ENCODE measurements around the gene DGKI.

DGKI gene

GRCh38 chr7:137670222-137671064 lies 176.3 kb downstream of the DGKI start:
- H3K27ac ChIP-seq (ENCODE audit: insufficient read depth in 1 of 2, low read depth in 1 of 2, low read length in 2 of 2, poor library complexity in 1 of 2, severe bottlenecking in 2 of 2): no peak overlapping the region
- H3K36me3 ChIP-seq (ENCODE audit: control insufficient read depth in 4 of 4, insufficient read depth in 4 of 4, low read length in 3 of 4): no peaks in the 10 kb centered on the region
- peaks cover 0 to 6% (median 2%) of the 10 kb centered on the region in 5 experiments for H3K27me3 ChIP-seq (replicated peaks in 2 of 5; ENCODE audit: control insufficient read depth in 4 of 5, insufficient read depth in 5 of 5, low read length in 4 of 5)
- 98% methylated on average over 6 of the region's 7 CpGs for WGBS (ENCODE audit: insufficient coverage)
- no peaks in the 10 kb centered on the region for H3K4me1 ChIP-seq (ENCODE audit: control extremely low read depth in 1 of 4, control insufficient read depth in 4 of 4, insufficient read depth in 4 of 4, low read length in 3 of 4)
- ChIA-PET POLR2A (no interaction called here), CTCF (no interaction called here)
- DNase-seq: no peak
- no peak overlapping the region for H3K4me3 ChIP-seq (ENCODE audit: control insufficient read depth in 1 of 7, extremely low read depth in 1 of 7, insufficient read depth in 4 of 7, low read depth in 2 of 7, low read length in 6 of 7)
- no peaks in the 10 kb centered on the region for H3K9me3 ChIP-seq (ENCODE audit: control extremely low read depth in 1 of 5, control insufficient read depth in 4 of 5, insufficient read depth in 2 of 5, low read depth in 1 of 5, low read length in 4 of 5)

- no peak overlapping the region for H3K4me3 ChIP-seq (ENCODE audit: control insufficient read depth in 1 of 7, extremely low read depth in 1 of 7, insufficient read depth in 4 of 7, low read depth in 2 of 7, low read length in 6 of 7)
- peaks cover 0 to 6% (median 2%) of the 10 kb centered on the region in 5 experiments for H3K27me3 ChIP-seq (replicated peaks in 2 of 5; ENCODE audit: control insufficient read depth in 4 of 5, insufficient read depth in 5 of 5, low read length in 4 of 5)
- ChIA-PET CTCF (interaction anchor here (2.3 kb wide), 1 partner anchor 13 kb away, joined by 8 read pairs; no protein-coding TSS in a partner anchor), POLR2A (no interaction called here)
- H3K36me3 ChIP-seq (ENCODE audit: control insufficient read depth in 4 of 4, insufficient read depth in 4 of 4, low read length in 3 of 4): no peaks in the 10 kb centered on the region
- H3K9me3 ChIP-seq (ENCODE audit: control extremely low read depth in 1 of 5, control insufficient read depth in 4 of 5, insufficient read depth in 2 of 5, low read depth in 1 of 5, low read length in 4 of 5): no peaks in the 10 kb centered on the region
- no CpG with 5 or more reads among the region's 2 CpGs for WGBS (ENCODE audit: insufficient coverage)
- H3K27ac ChIP-seq (ENCODE audit: insufficient read depth in 1 of 2, low read depth in 1 of 2, low read length in 2 of 2, poor library complexity in 1 of 2, severe bottlenecking in 2 of 2): no peak overlapping the region
- no peak for DNase-seq
- peaks cover 0 to 5% (median 0%) of the 10 kb centered on the region in 4 experiments for H3K4me1 ChIP-seq (ENCODE audit: control extremely low read depth in 1 of 4, control insufficient read depth in 4 of 4, insufficient read depth in 4 of 4, low read length in 3 of 4)
Observed at GRCh38 chr7:137669706-137670105, 177.1 kb downstream of the DGKI start.

- peaks cover 0 to 5% (median 0%) of the 10 kb centered on the region in 4 experiments for H3K4me1 ChIP-seq (ENCODE audit: control extremely low read depth in 1 of 4, control insufficient read depth in 4 of 4, insufficient read depth in 4 of 4, low read length in 3 of 4)
- H3K36me3 ChIP-seq (ENCODE audit: control insufficient read depth in 4 of 4, insufficient read depth in 4 of 4, low read length in 3 of 4): no peaks in the 10 kb centered on the region
- H3K27me3 ChIP-seq (replicated peaks in 2 of 5; ENCODE audit: control insufficient read depth in 4 of 5, insufficient read depth in 5 of 5, low read length in 4 of 5): peaks cover 0 to 6% (median 2%) of the 10 kb centered on the region in 5 experiments
- DNase-seq: no peak
- POLR2A ChIA-PET: no interaction called here
- no peaks in the 10 kb centered on the region for H3K9me3 ChIP-seq (ENCODE audit: control extremely low read depth in 1 of 5, control insufficient read depth in 4 of 5, insufficient read depth in 2 of 5, low read depth in 1 of 5, low read length in 4 of 5)
- H3K4me3 ChIP-seq (ENCODE audit: control insufficient read depth in 1 of 7, extremely low read depth in 1 of 7, insufficient read depth in 4 of 7, low read depth in 2 of 7, low read length in 6 of 7): no peak overlapping the region
- WGBS (ENCODE audit: insufficient coverage): 100% methylated on average over 1 of the region's 2 CpGs
- H3K27ac ChIP-seq (ENCODE audit: insufficient read depth in 1 of 2, low read depth in 1 of 2, low read length in 2 of 2, poor library complexity in 1 of 2, severe bottlenecking in 2 of 2): no peak overlapping the region
- CTCF ChIA-PET: interaction anchor here (2.3 kb wide), 1 partner anchor 11 kb away, joined by 8 read pairs; no protein-coding TSS in a partner anchor
Observed at GRCh38 chr7:137668404-137668803, 178.4 kb downstream of the DGKI start.

GRCh38 chr7:137667633-137668387 lies 179.0 kb downstream of the DGKI start:
- 96% methylated on average over 4 of the region's 5 CpGs for WGBS (ENCODE audit: insufficient coverage)
- Histone ChIP-seq H3K36me3 (ENCODE audit: control insufficient read depth in 4 of 4, insufficient read depth in 4 of 4, low read length in 3 of 4) (no peaks in the 10 kb centered on the region), H3K27me3 (replicated peaks in 2 of 5; ENCODE audit: control insufficient read depth in 4 of 5, insufficient read depth in 5 of 5, low read length in 4 of 5) (peaks cover 0 to 6% (median 2%) of the 10 kb centered on the region in 5 experiments), H3K4me3 (ENCODE audit: control insufficient read depth in 1 of 7, extremely low read depth in 1 of 7, insufficient read depth in 4 of 7, low read depth in 2 of 7, low read length in 6 of 7) (no peak overlapping the region), H3K4me1 (ENCODE audit: control extremely low read depth in 1 of 4, control insufficient read depth in 4 of 4, insufficient read depth in 4 of 4, low read length in 3 of 4) (peaks cover 0 to 5% (median 0%) of the 10 kb centered on the region in 4 experiments), H3K9me3 (ENCODE audit: control extremely low read depth in 1 of 5, control insufficient read depth in 4 of 5, insufficient read depth in 2 of 5, low read depth in 1 of 5, low read length in 4 of 5) (no peaks in the 10 kb centered on the region), H3K27ac (ENCODE audit: insufficient read depth in 1 of 2, low read depth in 1 of 2, low read length in 2 of 2, poor library complexity in 1 of 2, severe bottlenecking in 2 of 2) (no peak overlapping the region)
- CTCF ChIA-PET: interaction anchor here (2.3 kb wide), 1 partner anchor 11 kb away, joined by 8 read pairs; no protein-coding TSS in a partner anchor
- DNase-seq: no peak
- POLR2A ChIA-PET: interaction anchor here (0.6 kb wide), 1 partner anchor 82 kb away, joined by 3 read pairs; no protein-coding TSS in a partner anchor

GRCh38 chr7:137664846-137665245 lies 181.9 kb downstream of the DGKI start:
- Histone ChIP-seq H3K4me1 (ENCODE audit: control extremely low read depth in 1 of 4, control insufficient read depth in 4 of 4, insufficient read depth in 4 of 4, low read length in 3 of 4) (peaks cover 0 to 5% (median 0%) of the 10 kb centered on the region in 4 experiments), H3K36me3 (ENCODE audit: control insufficient read depth in 4 of 4, insufficient read depth in 4 of 4, low read length in 3 of 4) (no peaks in the 10 kb centered on the region), H3K4me3 (ENCODE audit: control insufficient read depth in 1 of 7, extremely low read depth in 1 of 7, insufficient read depth in 4 of 7, low read depth in 2 of 7, low read length in 6 of 7) (no peak overlapping the region), H3K27ac (ENCODE audit: insufficient read depth in 1 of 2, low read depth in 1 of 2, low read length in 2 of 2, poor library complexity in 1 of 2, severe bottlenecking in 2 of 2) (no peak overlapping the region), H3K9me3 (ENCODE audit: control extremely low read depth in 1 of 5, control insufficient read depth in 4 of 5, insufficient read depth in 2 of 5, low read depth in 1 of 5, low read length in 4 of 5) (no peaks in the 10 kb centered on the region), H3K27me3 (replicated peaks in 2 of 5; ENCODE audit: control insufficient read depth in 4 of 5, insufficient read depth in 5 of 5, low read length in 4 of 5) (peaks cover 0 to 7% (median 2%) of the 10 kb centered on the region in 5 experiments)
- WGBS (ENCODE audit: insufficient coverage): 31% methylated on average over 4 of the region's 4 CpGs
- CTCF ChIA-PET: no interaction called here
- DNase-seq: no peak
- POLR2A ChIA-PET: no interaction called here

- Histone ChIP-seq H3K9me3 (ENCODE audit: control extremely low read depth in 1 of 5, control insufficient read depth in 4 of 5, insufficient read depth in 2 of 5, low read depth in 1 of 5, low read length in 4 of 5) (no peaks in the 10 kb centered on the region), H3K36me3 (ENCODE audit: control insufficient read depth in 4 of 4, insufficient read depth in 4 of 4, low read length in 3 of 4) (no peaks in the 10 kb centered on the region), H3K27me3 (replicated peaks in 2 of 5; ENCODE audit: control insufficient read depth in 4 of 5, insufficient read depth in 5 of 5, low read length in 4 of 5) (peaks cover 0 to 5% (median 0%) of the 10 kb centered on the region in 5 experiments), H3K27ac (ENCODE audit: insufficient read depth in 1 of 2, low read depth in 1 of 2, low read length in 2 of 2, poor library complexity in 1 of 2, severe bottlenecking in 2 of 2) (no peak overlapping the region), H3K4me3 (ENCODE audit: control insufficient read depth in 1 of 7, extremely low read depth in 1 of 7, insufficient read depth in 4 of 7, low read depth in 2 of 7, low read length in 6 of 7) (no peak overlapping the region), H3K4me1 (ENCODE audit: control extremely low read depth in 1 of 4, control insufficient read depth in 4 of 4, insufficient read depth in 4 of 4, low read length in 3 of 4) (peaks cover 0 to 5% (median 0%) of the 10 kb centered on the region in 4 experiments)
- ChIA-PET POLR2A (no interaction called here), CTCF (no interaction called here)
- no peak for DNase-seq
- WGBS (ENCODE audit: insufficient coverage): 57% methylated on average over 2 of the region's 4 CpGs
Observed at GRCh38 chr7:137661634-137662033, 185.1 kb downstream of the DGKI start.

All from common myeloid progenitor, CD34-positive (primary cell).